Measurements from ENCODE around the gene BORCS6.

DNA sequence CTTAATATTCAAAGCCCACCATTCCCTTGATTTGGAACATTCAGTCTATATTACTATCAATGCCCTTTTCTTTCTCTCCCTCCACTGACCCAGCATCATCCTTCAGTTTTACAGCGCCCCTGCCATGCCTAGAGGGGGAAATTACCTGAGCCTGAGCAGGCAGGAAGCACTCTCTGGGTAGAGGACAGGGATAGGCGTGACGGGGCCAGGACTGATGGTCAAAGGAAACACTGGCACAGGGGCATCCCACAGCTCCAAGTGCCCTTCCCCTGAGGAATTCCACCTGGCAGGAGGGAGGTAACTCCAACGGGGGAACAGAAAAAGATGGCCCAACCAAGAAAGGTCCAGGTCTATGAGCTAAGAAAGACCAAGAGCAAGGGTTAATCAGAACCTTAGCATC lies 47.9 kb upstream of the BORCS6 start:
- TF ChIP-seq, protein P1, sequence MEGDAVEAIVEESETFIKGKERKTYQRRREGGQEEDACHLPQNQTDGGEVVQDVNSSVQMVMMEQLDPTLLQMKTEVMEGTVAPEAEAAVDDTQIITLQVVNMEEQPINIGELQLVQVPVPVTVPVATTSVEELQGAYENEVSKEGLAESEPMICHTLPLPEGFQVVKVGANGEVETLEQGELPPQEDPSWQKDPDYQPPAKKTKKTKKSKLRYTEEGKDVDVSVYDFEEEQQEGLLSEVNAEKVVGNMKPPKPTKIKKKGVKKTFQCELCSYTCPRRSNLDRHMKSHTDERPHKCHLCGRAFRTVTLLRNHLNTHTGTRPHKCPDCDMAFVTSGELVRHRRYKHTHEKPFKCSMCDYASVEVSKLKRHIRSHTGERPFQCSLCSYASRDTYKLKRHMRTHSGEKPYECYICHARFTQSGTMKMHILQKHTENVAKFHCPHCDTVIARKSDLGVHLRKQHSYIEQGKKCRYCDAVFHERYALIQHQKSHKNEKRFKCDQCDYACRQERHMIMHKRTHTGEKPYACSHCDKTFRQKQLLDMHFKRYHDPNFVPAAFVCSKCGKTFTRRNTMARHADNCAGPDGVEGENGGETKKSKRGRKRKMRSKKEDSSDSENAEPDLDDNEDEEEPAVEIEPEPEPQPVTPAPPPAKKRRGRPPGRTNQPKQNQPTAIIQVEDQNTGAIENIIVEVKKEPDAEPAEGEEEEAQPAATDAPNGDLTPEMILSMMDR (conservative IDR thresholded peaks at IDR 0.05; ENCODE audit: low read depth, low read length), result no peak
- no peak for TF ChIP-seq MAZ (IDR thresholded peaks at IDR 0.05; ENCODE audit: borderline replicate concordance, low read depth, low read length)

Measured in IMR-90 (cell line).